HepG2 (cell line): ENCODE results near the gene OR2H1. TPM values are rescaled to one million over a fixed set of nuclear protein-coding genes. Genes with fewer than 3 reads are reported as not detected.

ENCODE experiments used
- ATAC-seq: fragments of 200-7000 bp; cut with Tn5 transposase; 3 replicates; pipeline ENCODE4 v1.9.1; 2020; ENCODE audit warnings: mild to moderate bottlenecking, moderate library complexity
- BruUV-seq: library from RNA; stranded (reverse); fragments of 400-500 nt; replicated peaks from 2 replicates; lab custom pipeline; 2021; lab: Mats Ljungman, UMichigan
- CTCF ChIA-PET: fragments of 300-600 bp; formaldehyde crosslinking; extraction: SDS; loops from one replicate; lab custom pipeline; 2021; ENCODE audit warnings: low total read pairs, inconsistent platforms, low intra/inter-chr PET ratio; lab: Yijun Ruan, JAX
- POLR2A ChIA-PET: fragments of 350-600 bp; sonication (Branson Sonifier 250); formaldehyde crosslinking; loops from one replicate; lab custom pipeline; 2020; ENCODE audit warnings: antibody characterized with exemption, inconsistent platforms; lab: Yijun Ruan, JAX
- DNase-seq: peaks from one replicate; pipeline ENCODE4 v3.0.0-alpha.2; 2015; ENCODE audit warnings: low spot score
- FAIRE-seq: peaks from 3 replicates; lab custom pipeline; 2011; peaks lifted over from hg19 to GRCh38; lab: Jason Lieb, UNC
- H2AFZ ChIP-seq: one replicate; pipeline ENCODE4 v1.6.1; 2011; ENCODE audit warnings: low read length, inconsistent platforms
- H3K27ac ChIP-seq: fragments of 300-600 bp; 3 replicates; pipeline ENCODE4 v1.8.0; 2011; ENCODE audit warnings: mixed run types, mild to moderate bottlenecking, mixed read lengths, low read length, inconsistent platforms; ENCODE audit not compliant: insufficient read depth; ENCODE audit errors: extremely low read length
- H3K27me3 ChIP-seq, 2 experiments: fragments of 200-600 bp in 1 of 2; 2 replicates in 1 of 2; 3 replicates in 1 of 2; pipeline versions ENCODE4 v1.6.0 to v1.8.0; 2011; ENCODE audit warnings: low read length in 2 of 2, mild to moderate bottlenecking in 2 of 2, moderate library complexity in 2 of 2, inconsistent platforms in 1 of 2; ENCODE audit not compliant: insufficient read depth in 2 of 2, control insufficient read depth in 1 of 2
- H3K36me3 ChIP-seq, 2 experiments: fragments of 200-600 bp in 1 of 2; replicated peaks in 1 of 2; 2 replicates in 1 of 2; 3 replicates in 1 of 2; pipeline versions ENCODE4 v1.5.1 to v1.8.0; 2011; ENCODE audit warnings: low read length in 2 of 2, inconsistent platforms in 1 of 2; ENCODE audit not compliant: insufficient read depth in 2 of 2, control insufficient read depth in 1 of 2
- H3K4me1 ChIP-seq: 2 replicates; pipeline ENCODE4 v1.5.1; 2012; ENCODE audit warnings: low read length, inconsistent platforms; ENCODE audit not compliant: insufficient read depth
- H3K4me2 ChIP-seq: 2 replicates; pipeline ENCODE4 v1.6.0; 2011; ENCODE audit warnings: low read depth, low read length, inconsistent platforms
- H3K4me3 ChIP-seq, 3 experiments: fragments of 200-600 bp in 1 of 3; sonication (generic), shearing (Covaris generic) in 1 of 3; replicated peaks in 1 of 3; 2 replicates each; pipeline ENCODE4 v1.5.1; 2011 to 2016; ENCODE audit warnings: low read length in 3 of 3, inconsistent platforms in 2 of 3, low read depth in 2 of 3, mild to moderate bottlenecking in 2 of 3, control low read depth in 1 of 3, mixed read lengths in 1 of 3; ENCODE audit not compliant: insufficient read depth in 1 of 3
- H3K79me2 ChIP-seq: one replicate; pipeline ENCODE4 v1.6.1; 2011; ENCODE audit warnings: low read length, inconsistent platforms; ENCODE audit not compliant: insufficient read depth
- H3K9ac ChIP-seq: 2 replicates; pipeline ENCODE4 v1.6.0; 2011; ENCODE audit warnings: mild to moderate bottlenecking, low read depth, low read length, inconsistent platforms; ENCODE audit not compliant: insufficient read depth
- H3K9me3 ChIP-seq: 2 replicates; pipeline ENCODE4 v1.5.1; 2012; ENCODE audit warnings: mild to moderate bottlenecking, low read length
- H4K20me1 ChIP-seq: 2 replicates; pipeline ENCODE4 v1.6.0; 2011; ENCODE audit warnings: inconsistent platforms, mild to moderate bottlenecking, low read length, moderate library complexity; ENCODE audit not compliant: insufficient read depth
- ATAD3A ChIP-seq: sonication (generic); formaldehyde crosslinking; IDR thresholded peaks from 2 replicates; pipeline ENCODE4 v1.4.0; 2020; ENCODE audit warnings: missing genetic modification reagents
- CEBPB ChIP-seq: IDR thresholded peaks from 2 replicates; pipeline ENCODE4 v1.6.1; 2011; ENCODE audit warnings: low read depth, low read length, improper control_type of control experiment, borderline replicate concordance
- DPF2 ChIP-seq: sonication (generic); formaldehyde crosslinking; IDR thresholded peaks from 2 replicates; pipeline ENCODE4 v1.4.0; 2020; ENCODE audit warnings: mild to moderate bottlenecking, low read depth, missing genetic modification reagents, borderline replicate concordance
- EEA1 ChIP-seq: sonication (generic); formaldehyde crosslinking; IDR thresholded peaks from 2 replicates; pipeline ENCODE4 v1.5.1; 2020; ENCODE audit warnings: mild to moderate bottlenecking, missing genetic modification reagents, borderline replicate concordance
- GFI1 ChIP-seq: sonication (generic); formaldehyde crosslinking; IDR thresholded peaks from 2 replicates; pipeline ENCODE4 v1.5.0; 2020; ENCODE audit warnings: missing genetic modification reagents, mild to moderate bottlenecking, borderline replicate concordance
- HES4 ChIP-seq: sonication (generic); formaldehyde crosslinking; IDR thresholded peaks from 2 replicates; pipeline ENCODE4 v1.9.0; 2021; ENCODE audit warnings: mild to moderate bottlenecking, missing genetic modification reagents, borderline replicate concordance
- HMGA1 ChIP-seq: sonication (generic); formaldehyde crosslinking; conservative IDR thresholded peaks from 2 replicates; pipeline ENCODE4 v1.4.0; 2020; ENCODE audit warnings: missing genetic modification reagents
- MAFK ChIP-seq, 2 experiments: IDR thresholded peaks in 1 of 2; conservative IDR thresholded peaks in 1 of 2; 2 replicates each; pipeline ENCODE4 v1.6.1; 2011; ENCODE audit warnings: improper control_type of control experiment in 2 of 2, low read length in 2 of 2
- ZFX ChIP-seq: sonication (generic); formaldehyde crosslinking; IDR thresholded peaks from 2 replicates; pipeline ENCODE4 v1.4.0; 2020; ENCODE audit warnings: mild to moderate bottlenecking, low read depth, missing genetic modification reagents, moderate library complexity
- ZNF234 ChIP-seq: sonication (generic); formaldehyde crosslinking; conservative IDR thresholded peaks from 2 replicates; pipeline ENCODE4 v1.5.1; 2020; ENCODE audit warnings: mild to moderate bottlenecking, missing genetic modification reagents
- WGBS: methylation state at CpG from one replicate; pipeline ENCODE4 v1.1.6; 2017; ENCODE audit warnings: low lambda C conversion rate; 5-methylcytosine and 5-hydroxymethylcytosine counted together
- in situ Hi-C: cut with HindIII; loops from 2 replicates; pipeline ENCODE4 v1.10.0; 2017; ENCODE audit warnings: low pct_unique_long_range_greater_than_20kb; ENCODE audit not compliant: extremely low pct_ligation_motif_present
- intact Hi-C: fragments of 100-400 bp; cut with micrococcal nuclease; formaldehyde crosslinking; loops from one replicate; pipeline ENCODE4 v1.10.0; 2022; ENCODE audit not compliant: unreplicated experiment
- polyA plus RNA-seq, 8 experiments: library from polyadenylated mRNA; depleted of rRNA in 3 of 8; stranded (reverse) in 7 of 8; unstranded in 1 of 8; fragments of >200 nt; fragmentation: Illumina TruSeq in 4 of 8; extraction: Trizol in 4 of 8; gene quantifications; 2 replicates each; pipeline versions ENCODE4 v1.2.1 to v1.2.3, GENCODE V29; 2011 to 2016; ENCODE audit warnings: low read depth in 4 of 8, missing spikeins in 1 of 8, mixed read lengths in 1 of 8; ENCODE audit not compliant: insufficient read depth in 1 of 8
- total RNA-seq, 5 experiments: library from RNA; depleted of rRNA; stranded (reverse); fragments of >200 nt; fragmentation: Illumina TruSeq; extraction: Trizol; gene quantifications; 2 replicates each; pipeline ENCODE4 v1.2.3, GENCODE V29; 2016; ENCODE audit warnings: low read depth in 1 of 5
- TF ChIP-seq, protein P1 (sequence below): sonication (generic); formaldehyde crosslinking; IDR thresholded peaks from 2 replicates; pipeline ENCODE4 v1.9.0; 2021; ENCODE audit warnings: mild to moderate bottlenecking, missing genetic modification reagents

OR2H1 gene
- total and polyA plus RNA-seq, 2 of the 13 experiments (the other 11 are each of a cell fraction or from before 2014, with no cell fraction given) = 0.15 TPM; not detected in 1

DNA sequence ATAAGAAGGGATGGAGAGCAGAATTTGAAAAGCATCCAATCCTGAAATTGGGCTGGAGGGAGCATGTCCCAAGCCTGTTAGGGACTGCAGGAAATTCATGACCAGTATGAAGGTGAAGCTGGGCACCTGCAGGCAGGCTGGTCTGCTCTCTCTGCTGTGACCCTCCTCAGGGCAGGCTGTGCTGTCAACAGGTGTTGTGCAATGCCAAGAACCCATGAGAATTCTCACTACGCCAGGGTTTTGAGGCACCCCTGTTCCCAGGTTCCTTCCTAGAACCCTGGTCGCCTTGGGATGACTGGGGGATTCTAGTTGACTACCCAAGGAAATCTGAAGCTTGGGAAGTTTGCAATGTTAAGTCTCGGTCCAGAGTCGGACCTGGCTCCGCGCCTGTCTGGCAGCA lies 44.2 kb downstream of the OR2H1 start:
- WGBS = 50% methylated on average over 5 of the region's 6 CpGs
- Histone ChIP-seq H3K36me3 (no peaks in the 10 kb centered on the region), H3K9ac (no peak overlapping the region), H3K27me3 (no peaks in the 10 kb centered on the region), H3K4me2 (no peak overlapping the region), H4K20me1 (no peaks in the 10 kb centered on the region), H3K27ac (no peak overlapping the region), H3K79me2 (no peaks in the 10 kb centered on the region), H3K9me3 (no peaks in the 10 kb centered on the region), H3K4me1 (0 out of 2 replicates have a peak, but pooled peaks cover 4% of the 10 kb centered on the region), H2AFZ (no peak overlapping the region), H3K4me3 (no peak overlapping the region)
- ATAC-seq = no peak
- CTCF ChIA-PET = no interaction called here
- FAIRE-seq = no peak
- DNase-seq = no peak
- no TSS peak for BruUV-seq
- intact Hi-C loops = no loop called here
- POLR2A ChIA-PET = no interaction called here
- in situ Hi-C loops = no loop called here
- TF ChIP-seq GFI1 (CRISPR knock-in tag) = no peak
- TF ChIP-seq HES4 = no peak
- TF ChIP-seq EEA1 (CRISPR knock-in tag) = no peak
- no peak for TF ChIP-seq DPF2 (CRISPR knock-in tag)
- peak; percentile 79 for TF ChIP-seq CEBPB
- TF ChIP-seq MAFK (conservative IDR thresholded peaks at IDR 0.05 in 1 of 2, IDR thresholded peaks at IDR 0.05 in 1 of 2; ENCODE audit: low read length in 2 of 2) = no peak
- no peak for TF ChIP-seq HMGA1 (CRISPR knock-in tag)
- no peak for TF ChIP-seq ZNF234 (CRISPR knock-in tag)
- no peak for TF ChIP-seq ZFX (CRISPR knock-in tag)

DNA sequence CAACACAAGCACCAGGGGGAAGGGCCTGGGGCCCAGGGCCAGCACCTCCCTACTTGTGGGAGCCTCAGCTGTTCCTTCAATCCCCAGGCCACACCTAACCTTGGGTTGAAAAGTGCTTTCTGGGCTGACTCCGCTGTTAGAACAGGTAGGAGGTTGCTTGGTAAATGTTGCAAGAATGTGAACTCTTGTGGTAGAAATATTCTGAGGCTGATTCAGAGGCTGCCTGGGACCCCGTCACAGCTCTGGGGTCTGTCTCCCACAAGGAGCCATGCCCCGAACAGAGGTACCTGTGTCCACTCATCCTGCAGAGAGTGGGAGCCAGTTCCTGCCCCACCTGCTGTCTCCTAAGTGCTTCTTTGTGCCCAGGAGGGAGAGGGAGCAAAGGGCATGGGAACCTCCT lies 45.2 kb downstream of the OR2H1 start:
- Histone ChIP-seq H3K4me3 (no peak overlapping the region), H3K4me1 (0 out of 2 replicates have a peak, but pooled peaks cover 4% of the 10 kb centered on the region), H3K4me2 (no peak overlapping the region), H3K9me3 (no peaks in the 10 kb centered on the region), H3K27ac (no peak overlapping the region), H3K9ac (no peak overlapping the region), H2AFZ (no peak overlapping the region), H3K27me3 (no peaks in the 10 kb centered on the region), H3K79me2 (no peaks in the 10 kb centered on the region), H3K36me3 (no peaks in the 10 kb centered on the region), H4K20me1 (no peaks in the 10 kb centered on the region)
- DNase-seq (no peak), ATAC-seq (no peak), FAIRE-seq (no peak)
- BruUV-seq = no TSS peak
- TF ChIP-seq, protein P1, sequence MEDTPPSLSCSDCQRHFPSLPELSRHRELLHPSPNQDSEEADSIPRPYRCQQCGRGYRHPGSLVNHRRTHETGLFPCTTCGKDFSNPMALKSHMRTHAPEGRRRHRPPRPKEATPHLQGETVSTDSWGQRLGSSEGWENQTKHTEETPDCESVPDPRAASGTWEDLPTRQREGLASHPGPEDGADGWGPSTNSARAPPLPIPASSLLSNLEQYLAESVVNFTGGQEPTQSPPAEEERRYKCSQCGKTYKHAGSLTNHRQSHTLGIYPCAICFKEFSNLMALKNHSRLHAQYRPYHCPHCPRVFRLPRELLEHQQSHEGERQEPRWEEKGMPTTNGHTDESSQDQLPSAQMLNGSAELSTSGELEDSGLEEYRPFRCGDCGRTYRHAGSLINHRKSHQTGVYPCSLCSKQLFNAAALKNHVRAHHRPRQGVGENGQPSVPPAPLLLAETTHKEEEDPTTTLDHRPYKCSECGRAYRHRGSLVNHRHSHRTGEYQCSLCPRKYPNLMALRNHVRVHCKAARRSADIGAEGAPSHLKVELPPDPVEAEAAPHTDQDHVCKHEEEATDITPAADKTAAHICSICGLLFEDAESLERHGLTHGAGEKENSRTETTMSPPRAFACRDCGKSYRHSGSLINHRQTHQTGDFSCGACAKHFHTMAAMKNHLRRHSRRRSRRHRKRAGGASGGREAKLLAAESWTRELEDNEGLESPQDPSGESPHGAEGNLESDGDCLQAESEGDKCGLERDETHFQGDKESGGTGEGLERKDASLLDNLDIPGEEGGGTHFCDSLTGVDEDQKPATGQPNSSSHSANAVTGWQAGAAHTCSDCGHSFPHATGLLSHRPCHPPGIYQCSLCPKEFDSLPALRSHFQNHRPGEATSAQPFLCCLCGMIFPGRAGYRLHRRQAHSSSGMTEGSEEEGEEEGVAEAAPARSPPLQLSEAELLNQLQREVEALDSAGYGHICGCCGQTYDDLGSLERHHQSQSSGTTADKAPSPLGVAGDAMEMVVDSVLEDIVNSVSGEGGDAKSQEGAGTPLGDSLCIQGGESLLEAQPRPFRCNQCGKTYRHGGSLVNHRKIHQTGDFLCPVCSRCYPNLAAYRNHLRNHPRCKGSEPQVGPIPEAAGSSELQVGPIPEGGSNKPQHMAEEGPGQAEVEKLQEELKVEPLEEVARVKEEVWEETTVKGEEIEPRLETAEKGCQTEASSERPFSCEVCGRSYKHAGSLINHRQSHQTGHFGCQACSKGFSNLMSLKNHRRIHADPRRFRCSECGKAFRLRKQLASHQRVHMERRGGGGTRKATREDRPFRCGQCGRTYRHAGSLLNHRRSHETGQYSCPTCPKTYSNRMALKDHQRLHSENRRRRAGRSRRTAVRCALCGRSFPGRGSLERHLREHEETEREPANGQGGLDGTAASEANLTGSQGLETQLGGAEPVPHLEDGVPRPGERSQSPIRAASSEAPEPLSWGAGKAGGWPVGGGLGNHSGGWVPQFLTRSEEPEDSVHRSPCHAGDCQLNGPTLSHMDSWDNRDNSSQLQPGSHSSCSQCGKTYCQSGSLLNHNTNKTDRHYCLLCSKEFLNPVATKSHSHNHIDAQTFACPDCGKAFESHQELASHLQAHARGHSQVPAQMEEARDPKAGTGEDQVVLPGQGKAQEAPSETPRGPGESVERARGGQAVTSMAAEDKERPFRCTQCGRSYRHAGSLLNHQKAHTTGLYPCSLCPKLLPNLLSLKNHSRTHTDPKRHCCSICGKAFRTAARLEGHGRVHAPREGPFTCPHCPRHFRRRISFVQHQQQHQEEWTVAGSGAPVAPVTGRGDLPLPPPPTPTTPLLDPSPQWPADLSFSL (CRISPR knock-in tag) = no peak
- no peak for TF ChIP-seq ATAD3A (CRISPR knock-in tag)
- in situ Hi-C loops (no loop called here), intact Hi-C loops (no loop called here)
- CTCF ChIA-PET = no interaction called here
- WGBS = 42% methylated on average over 2 of the region's 3 CpGs
- POLR2A ChIA-PET = no interaction called here
